HL-60 (cell line): ENCODE data around the gene MTMR4.

Source experiments
- DNase-seq, 2 experiments: peaks; one replicate each; pipeline ENCODE4 v3.0.0-alpha.2; 2010 to 2020; ENCODE audit warnings: low read depth in 1 of 2, low spot score in 1 of 2
- H3K27ac ChIP-seq: fragments of 250-450 bp; sonication (Bioruptor Pico); replicated peaks from 2 replicates; pipeline ENCODE4 v1.5.1; 2020; ENCODE audit warnings: mild to moderate bottlenecking, moderate library complexity
- H3K27me3 ChIP-seq: fragments of 250-450 bp; sonication (Bioruptor Pico); 2 replicates; pipeline ENCODE4 v1.5.1; 2021; ENCODE audit warnings: mild to moderate bottlenecking, moderate library complexity; ENCODE audit not compliant: insufficient read depth, poor library complexity, severe bottlenecking
- H3K4me3 ChIP-seq: replicated peaks from 2 replicates; pipeline ENCODE4 v1.5.1; 2011; ENCODE audit warnings: mild to moderate bottlenecking, control low read depth, low read length; ENCODE audit not compliant: insufficient read depth
- CTCF ChIP-seq: IDR thresholded peaks from one replicate; pipeline ENCODE4 v1.5.1; 2011; ENCODE audit warnings: low read length, control low read depth, inconsistent platforms; ENCODE audit not compliant: insufficient read depth
- GABPA ChIP-seq: IDR thresholded peaks from 2 replicates; pipeline ENCODE4 v1.6.1; 2012; ENCODE audit warnings: low read depth
- POLR2AphosphoS5 ChIP-seq: IDR thresholded peaks from 2 replicates; pipeline ENCODE4 v1.6.1; 2012; ENCODE audit warnings: low read depth
- REST ChIP-seq: IDR thresholded peaks from 2 replicates; pipeline ENCODE4 v1.6.1; 2012; ENCODE audit warnings: low read depth; ENCODE audit not compliant: insufficient replicate concordance
- SPI1 ChIP-seq: IDR thresholded peaks from 2 replicates; pipeline ENCODE4 v1.6.1; 2012; ENCODE audit warnings: low read depth, mild to moderate bottlenecking, borderline replicate concordance

MTMR4 gene

GRCh38 chr17:58517378-58517927, 3.0 kb upstream of the MTMR4 start:
- Histone ChIP-seq H3K27ac (peak overlapping the region; percentile 87), H3K27me3 (no peaks in the 10 kb centered on the region), H3K4me3 (peak overlapping the region; percentile 90)
- TF ChIP-seq REST (peak; percentile 29), SPI1 (no peak), POLR2AphosphoS5 (peak; percentile 74)
- DNase-seq, result no peak

GRCh38 chr17:58516644-58517377, 2.4 kb upstream of the MTMR4 start:
- DNase-seq, result no peak
- TF ChIP-seq GABPA (no peak), CTCF (no peak), REST (no peak), POLR2AphosphoS5 (no peak), SPI1 (no peak)
- H3K27ac ChIP-seq, result peak overlapping the region; percentile 87

DNA sequence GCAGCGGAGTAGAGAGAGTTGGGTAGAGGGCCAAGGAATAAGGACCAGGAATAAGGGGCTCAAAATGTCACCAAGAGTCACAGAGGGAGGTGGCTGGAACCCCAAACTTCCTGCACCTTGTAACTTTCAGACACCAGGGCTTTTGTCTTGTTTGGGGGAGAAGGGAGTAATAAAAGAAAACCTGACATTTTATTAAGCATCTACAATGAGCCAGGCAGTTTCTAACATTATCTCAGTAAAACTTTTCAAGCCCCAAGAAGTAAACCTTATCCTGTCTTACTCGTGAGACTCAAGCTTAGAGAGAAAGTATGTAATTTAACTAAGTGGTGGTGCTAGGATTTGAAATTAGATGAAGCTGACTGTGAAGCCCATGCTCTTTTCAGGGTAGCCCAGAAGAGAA, 848 bp upstream of the MTMR4 start:
- H3K27ac ChIP-seq, result no peak overlapping the region
- DNase-seq, result no peak

More at GRCh38 chr17:58516644-58517377, 2.4 kb upstream of the MTMR4 start:
- Histone ChIP-seq H3K27me3 (no peaks in the 10 kb centered on the region), H3K4me3 (peak overlapping the region; percentile 90)

More for the DNA sequence above, 848 bp upstream of the MTMR4 start:
- no peaks in the 10 kb centered on the region for H3K27me3 ChIP-seq
- TF ChIP-seq CTCF, result no peak
- no peak for TF ChIP-seq REST
- no peak for TF ChIP-seq GABPA
- no peak for TF ChIP-seq SPI1
- TF ChIP-seq POLR2AphosphoS5, result no peak
- no peak overlapping the region for H3K4me3 ChIP-seq
